GM19240 (cell line): ENCODE measurements around the gene DOCK4.
A peak's percentile ranks its signal among the peaks of the same experiment; 100 is the strongest.
"Not testable (repeated sequence)": the region's sequence is repeated elsewhere in the genome, so short reads cannot be mapped to it uniquely, and the experiment has no call there.

ENCODE experiments used
- DNase-seq: peaks from one replicate; pipeline ENCODE4 v3.0.0; 2011; ENCODE audit warnings: low spot score; ENCODE audit not compliant: insufficient read length

Gene DOCK4, protein sequence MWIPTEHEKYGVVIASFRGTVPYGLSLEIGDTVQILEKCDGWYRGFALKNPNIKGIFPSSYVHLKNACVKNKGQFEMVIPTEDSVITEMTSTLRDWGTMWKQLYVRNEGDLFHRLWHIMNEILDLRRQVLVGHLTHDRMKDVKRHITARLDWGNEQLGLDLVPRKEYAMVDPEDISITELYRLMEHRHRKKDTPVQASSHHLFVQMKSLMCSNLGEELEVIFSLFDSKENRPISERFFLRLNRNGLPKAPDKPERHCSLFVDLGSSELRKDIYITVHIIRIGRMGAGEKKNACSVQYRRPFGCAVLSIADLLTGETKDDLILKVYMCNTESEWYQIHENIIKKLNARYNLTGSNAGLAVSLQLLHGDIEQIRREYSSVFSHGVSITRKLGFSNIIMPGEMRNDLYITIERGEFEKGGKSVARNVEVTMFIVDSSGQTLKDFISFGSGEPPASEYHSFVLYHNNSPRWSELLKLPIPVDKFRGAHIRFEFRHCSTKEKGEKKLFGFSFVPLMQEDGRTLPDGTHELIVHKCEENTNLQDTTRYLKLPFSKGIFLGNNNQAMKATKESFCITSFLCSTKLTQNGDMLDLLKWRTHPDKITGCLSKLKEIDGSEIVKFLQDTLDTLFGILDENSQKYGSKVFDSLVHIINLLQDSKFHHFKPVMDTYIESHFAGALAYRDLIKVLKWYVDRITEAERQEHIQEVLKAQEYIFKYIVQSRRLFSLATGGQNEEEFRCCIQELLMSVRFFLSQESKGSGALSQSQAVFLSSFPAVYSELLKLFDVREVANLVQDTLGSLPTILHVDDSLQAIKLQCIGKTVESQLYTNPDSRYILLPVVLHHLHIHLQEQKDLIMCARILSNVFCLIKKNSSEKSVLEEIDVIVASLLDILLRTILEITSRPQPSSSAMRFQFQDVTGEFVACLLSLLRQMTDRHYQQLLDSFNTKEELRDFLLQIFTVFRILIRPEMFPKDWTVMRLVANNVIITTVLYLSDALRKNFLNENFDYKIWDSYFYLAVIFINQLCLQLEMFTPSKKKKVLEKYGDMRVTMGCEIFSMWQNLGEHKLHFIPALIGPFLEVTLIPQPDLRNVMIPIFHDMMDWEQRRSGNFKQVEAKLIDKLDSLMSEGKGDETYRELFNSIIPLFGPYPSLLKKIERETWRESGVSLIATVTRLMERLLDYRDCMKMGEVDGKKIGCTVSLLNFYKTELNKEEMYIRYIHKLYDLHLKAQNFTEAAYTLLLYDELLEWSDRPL (N-terminal part only)

DNA sequence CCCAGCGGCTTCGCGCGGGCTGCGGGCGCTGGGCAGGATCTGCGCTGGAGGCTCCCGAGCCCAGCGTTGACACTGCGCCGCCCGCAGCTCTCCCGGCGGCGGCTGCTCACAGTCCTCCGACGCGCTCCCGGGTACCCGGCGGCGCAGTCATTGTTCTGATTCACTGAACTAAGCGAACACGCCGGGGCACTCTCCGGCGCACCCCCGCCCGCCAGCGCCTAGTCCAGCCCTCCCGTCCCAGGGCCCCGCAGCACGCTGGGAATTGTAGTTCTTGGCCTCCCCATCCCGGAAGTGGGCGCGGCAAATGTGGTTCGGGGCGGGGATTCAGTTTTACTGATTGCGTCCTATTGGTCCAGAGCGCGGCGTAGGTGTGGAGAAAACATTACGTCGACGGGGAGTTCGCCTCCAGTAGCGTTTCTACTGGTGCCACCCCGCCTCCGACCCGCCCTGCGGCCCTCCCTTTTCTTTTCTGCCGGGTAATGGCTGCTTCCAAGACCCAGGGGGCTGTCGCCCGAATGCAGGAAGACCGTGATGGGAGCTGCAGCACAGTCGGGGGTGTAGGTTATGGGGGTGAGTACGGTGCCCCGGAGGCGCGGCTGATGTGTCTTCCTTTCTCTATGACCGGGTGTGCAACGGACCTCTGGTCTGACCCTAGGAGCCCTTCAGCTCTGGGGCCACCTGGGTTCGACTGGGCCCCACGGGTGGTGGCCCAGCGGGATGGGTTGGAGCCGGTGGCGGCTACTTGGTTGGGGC, at the start of gene DOCK4, which contains the start of gene ZNF277:
Gene DOCK4 (minus strand): TSS at position 162 of the 753 bp plus-strand sequence. CDS start 261 bp downstream, outside the sequence.
Gene ZNF277 (plus strand): TSS at position 458 of the 753 bp plus-strand sequence. CDS start 22 bp downstream, at position 480.
- peak; percentile 62 for DNase-seq

DNA sequence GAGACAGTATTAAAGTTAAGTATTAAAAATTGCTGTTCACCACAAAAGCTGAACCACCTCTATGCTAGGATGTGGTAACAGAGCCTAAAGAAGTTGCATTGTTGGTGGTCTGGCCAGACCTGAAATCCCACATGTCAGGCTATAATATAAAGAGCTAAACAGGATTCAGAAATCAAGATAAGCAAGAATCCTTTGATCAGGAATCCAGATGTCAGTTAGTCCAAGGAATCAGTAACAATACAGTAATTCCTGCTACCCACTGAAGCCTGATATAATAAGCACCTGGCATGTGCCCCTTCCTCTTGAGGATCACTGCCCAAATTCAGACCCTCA, 49.2 kb upstream of the DOCK4 start:
- DNase-seq, result no peak

DNA sequence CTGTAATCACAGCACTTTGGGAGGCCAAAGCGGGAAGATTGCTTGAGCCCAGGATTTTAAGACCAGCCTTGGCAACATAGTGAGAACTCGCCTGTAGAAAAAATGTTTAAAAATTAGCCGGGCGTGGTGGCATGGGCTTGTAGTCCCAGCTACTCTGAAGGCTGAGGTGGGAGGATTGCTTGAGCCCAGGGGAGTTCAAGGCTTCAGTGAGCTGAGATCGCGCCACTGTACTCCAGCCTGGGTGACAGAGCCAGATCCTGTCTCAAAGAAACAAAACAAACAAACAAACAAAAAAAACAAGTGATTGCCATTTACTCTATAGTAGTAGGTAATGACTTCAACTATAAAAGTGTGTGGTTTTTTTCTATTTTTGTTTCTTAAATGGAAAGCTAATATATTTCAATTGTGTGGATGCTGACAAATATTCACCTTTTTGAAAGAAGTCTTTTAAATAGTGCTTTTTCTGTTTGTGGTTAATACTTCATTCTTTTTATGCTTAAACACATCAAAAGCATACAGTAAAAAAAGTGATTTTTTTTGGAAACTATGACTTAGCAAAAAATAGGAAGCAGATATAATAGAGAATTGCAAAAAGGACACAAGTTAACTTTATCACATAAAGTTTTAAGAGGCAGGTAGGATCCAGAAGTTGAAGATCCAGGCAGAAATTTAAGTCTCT, 48.6 kb upstream of the DOCK4 start:
- no peak for DNase-seq

DNA sequence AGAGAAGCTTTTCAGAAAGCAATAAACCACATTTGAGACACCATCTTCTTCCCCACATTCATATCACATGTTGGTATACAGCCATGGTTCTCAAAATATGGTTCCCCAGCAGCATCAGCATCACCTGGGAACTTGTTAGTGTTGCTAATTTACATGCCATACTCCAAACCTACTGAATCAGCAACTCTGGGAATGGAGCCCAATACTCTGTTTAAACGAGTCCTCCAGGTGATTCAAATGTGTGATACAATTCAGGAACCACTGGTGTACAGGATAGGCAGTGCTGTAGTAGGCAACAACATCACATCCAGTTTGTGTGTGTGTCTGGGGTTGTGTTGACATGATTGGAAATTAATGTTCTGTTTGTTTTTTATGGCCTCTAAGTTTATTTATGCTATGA, 48.0 kb upstream of the DOCK4 start:
- no peak for DNase-seq

DNA sequence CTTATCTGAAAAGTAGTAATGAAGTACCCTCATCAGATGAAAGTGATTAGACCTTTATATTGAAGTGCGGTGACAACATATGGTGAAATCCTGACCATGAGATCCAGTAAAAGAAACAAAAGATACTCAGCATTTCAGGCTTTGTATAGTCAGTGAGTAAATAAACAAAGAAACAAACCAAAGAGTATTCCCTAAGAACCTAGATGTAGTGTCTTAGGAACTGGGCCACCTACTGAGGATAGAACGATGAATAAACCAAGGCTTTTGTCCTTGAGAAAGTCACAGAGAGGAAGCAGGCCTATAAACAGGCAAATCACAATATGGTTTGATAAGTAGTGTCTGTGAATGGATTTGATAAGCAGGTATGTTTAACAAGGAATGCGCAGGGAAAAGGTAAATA, 46.5 kb upstream of the DOCK4 start:
- no peak for DNase-seq

DNA sequence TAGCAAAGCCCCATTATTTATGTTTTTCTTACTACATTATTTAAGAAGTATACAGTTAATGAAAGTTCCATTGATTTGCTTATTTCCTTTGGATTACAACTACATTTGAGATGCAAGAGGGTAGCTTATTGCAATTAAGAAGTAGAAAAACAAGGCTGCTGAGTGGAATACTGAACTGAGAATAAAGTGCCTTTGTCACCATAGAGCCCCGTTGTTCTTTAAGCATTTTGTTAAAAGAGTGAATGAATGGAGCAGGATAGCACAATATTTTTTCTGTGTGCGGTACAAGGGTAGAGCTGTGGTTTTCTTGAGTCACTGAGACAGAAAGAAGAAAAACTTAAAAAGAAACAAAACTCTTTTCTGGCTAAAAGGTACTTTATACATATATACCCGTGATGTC, 45.9 kb upstream of the DOCK4 start:
- no peak for DNase-seq

DNA sequence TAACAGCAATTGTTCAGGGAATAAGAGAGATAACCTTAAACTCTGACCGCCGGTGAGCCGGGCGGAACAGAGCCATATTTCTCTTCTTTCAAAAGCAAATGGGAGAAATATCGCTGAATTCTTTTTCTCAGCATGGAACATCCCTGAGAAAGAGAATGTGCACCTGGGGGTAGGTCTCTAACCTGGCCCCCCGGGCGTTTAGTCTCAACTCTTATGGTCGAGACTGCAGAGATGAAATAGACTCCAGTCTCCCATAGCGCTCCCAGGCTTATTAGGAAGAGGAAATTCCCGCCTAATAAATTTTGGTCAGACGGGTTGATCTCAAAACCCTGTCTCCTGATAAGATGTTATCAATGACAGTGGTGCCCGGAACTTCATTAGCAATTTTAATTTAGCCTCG, 43.8 kb upstream of the DOCK4 start:
- DNase-seq, result not testable (repeated sequence)

DNA sequence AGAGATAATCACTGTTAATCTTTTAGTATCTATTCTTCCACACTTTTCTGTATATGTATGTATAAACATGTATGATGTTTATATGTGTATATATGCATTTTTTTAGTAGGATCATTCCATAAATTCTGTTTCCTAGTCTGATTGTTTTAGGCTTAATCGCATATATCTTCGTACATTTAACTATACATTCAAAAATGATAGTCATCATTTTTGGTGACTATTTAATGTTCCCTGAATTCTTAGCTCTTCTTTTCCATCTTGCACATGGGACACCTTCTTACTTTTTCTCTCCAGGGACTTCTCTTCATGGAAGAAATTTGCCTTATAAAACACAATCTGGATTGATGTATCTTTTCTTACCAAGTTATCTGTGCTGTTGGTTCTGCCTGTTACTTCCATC, 42.4 kb upstream of the DOCK4 start:
- no peak for DNase-seq

DNA sequence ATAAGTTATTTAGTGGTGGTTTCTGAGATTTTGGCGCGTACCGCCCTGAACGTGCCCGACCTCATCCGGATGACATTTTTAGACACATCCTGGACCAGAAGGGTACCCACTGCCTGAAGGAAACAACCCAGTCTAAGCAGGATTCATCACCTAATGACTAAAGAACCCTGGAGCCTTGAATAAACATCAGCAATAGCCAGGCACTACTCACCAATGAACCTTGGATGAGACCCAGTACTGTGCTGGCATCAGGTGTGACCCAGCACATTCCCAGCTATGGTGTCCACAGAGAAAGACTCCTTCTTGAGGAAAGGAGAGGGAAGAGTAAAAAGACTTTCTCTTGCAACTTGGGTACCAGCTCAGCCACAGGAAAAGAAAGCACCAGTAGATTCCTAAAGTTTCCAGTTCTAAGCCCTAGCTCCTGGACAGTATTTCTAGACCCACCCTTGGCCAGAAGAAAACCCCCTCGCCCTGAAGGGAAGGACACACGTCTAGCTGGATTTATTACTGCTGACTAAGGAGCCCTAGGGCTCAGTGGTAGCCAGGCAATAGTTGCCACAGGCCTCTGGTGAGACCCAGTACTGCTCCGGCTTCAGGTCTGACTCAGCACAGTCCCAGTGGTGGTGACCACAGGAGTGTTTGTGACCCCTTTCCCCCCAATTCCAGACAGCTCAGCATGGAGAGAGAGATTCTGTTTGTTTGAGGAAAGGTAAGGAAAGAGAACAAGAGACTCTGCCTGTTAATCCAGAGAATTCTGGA, 32.8 kb upstream of the DOCK4 start:
- no peak for DNase-seq

DNA sequence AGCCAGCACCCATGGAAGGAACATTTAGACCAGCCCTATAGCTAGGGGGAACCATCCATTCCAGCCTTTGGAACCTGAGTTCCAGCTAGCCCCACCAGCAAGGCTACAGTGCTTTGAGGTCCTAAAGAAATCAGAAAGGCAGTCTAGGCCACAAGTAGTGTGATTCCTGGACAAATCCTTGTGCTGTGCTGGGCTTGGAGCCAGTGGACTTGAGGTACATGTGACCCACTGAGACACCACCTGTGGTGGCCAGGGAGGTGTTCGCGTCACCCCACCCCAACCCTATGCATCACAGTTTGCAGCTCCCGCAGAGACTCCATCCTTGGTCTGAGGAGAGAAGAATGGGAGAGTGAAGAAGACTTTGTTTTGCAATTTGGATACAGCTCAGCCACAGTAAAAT, 32.1 kb upstream of the DOCK4 start:
- DNase-seq, result no peak

DNA sequence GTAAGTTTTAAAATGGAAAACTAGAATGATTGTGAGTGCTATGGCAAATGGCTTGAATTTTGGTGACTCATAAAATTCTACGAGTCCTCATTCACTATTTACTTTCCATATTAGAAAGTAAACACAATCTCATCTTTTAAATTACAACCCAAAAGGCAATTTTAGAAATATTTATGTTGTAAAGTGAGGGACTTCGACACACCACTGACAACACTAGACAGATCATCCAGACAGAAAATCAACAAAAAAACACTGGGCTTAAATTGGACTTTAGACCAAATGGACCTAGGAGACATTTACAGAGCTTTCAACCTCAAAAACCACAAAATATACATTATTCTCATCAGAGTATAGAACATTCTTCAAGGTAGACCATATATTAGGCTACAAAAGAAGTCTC, 30.4 kb upstream of the DOCK4 start:
- no peak for DNase-seq

DNA sequence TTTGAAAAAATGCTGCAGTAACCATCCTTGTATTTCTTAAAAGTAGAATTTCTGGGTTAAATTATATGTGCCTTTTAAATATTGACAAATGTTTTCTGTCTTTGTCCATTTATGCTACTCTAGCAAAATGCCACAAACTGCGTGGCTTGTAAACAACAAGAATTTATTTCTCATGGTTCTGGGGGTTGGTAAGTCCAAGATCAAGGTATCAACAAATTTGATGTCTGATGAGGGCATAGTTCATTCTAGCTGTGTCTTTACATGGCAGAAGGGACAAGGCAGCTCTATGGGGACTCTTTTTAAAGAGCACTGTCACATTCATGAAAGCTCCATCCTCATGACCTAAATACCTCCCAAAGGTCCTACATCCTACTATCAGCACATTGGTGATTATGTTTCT, 27.9 kb upstream of the DOCK4 start:
- no peak for DNase-seq

DNA sequence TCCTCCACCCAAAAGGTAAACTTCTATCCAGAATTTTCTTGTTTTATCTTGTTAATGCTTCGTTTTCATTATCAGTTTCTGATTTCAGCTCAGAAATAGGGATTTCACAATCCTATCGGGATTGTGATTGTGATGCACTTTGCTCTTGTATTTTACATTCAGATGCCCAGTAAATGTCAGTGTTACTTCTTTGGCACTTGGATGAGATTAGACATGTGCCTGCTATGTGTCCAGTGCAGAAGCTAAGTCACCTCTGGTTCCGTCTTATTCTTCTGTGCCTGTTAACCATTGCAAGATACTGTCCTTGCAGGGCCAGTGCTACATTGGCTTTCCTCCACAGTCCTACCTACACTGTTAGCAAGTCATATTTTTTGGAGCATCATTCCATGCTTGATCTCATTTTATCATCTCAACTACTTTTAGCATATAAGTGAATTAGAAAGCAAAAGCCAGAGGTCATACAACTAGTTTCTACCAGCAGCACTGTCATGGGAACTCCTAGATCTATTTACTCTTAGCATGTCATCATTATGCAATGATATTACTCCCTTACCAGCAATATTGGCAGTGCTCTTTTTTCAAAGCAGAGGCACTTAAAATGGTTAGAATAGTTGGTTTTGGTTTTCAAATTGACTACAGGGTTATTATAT, 27.0 kb upstream of the DOCK4 start:
- no peak for DNase-seq

DNA sequence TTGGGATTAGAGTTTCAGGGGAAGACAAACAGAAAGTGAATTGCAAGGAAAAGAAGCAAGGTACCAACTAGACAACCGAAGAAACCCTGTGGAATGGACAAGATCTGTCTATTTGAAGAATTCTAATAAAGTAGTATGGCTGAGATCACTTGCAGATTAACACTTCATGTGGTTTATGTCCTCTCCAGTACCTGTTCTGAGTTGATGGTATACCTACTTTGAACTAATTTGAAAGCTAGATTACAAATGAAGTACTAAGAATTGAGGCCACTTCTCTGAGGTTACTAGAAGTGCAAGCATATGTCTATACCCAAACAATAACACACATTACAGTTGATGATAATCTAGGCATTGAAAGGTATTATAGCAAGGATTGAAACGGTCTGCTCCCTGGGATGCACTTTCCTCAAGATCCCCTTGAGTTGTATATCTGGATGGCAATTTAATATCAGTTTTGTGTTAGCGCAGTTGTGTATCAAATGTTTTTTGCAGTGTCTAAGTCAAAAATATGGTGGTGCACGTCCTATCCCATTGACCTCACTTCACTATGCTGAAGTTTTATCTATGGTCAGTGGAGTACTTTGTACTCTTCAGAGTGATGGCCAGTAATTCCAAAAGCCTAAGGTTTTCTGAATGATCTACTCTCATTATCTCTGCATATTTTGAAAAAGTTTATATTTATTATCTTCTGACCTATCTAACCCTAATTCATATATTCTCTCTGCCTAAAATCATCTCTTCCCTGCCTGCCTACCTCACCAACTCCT, 26.2 kb upstream of the DOCK4 start:
- no peak for DNase-seq

DNA sequence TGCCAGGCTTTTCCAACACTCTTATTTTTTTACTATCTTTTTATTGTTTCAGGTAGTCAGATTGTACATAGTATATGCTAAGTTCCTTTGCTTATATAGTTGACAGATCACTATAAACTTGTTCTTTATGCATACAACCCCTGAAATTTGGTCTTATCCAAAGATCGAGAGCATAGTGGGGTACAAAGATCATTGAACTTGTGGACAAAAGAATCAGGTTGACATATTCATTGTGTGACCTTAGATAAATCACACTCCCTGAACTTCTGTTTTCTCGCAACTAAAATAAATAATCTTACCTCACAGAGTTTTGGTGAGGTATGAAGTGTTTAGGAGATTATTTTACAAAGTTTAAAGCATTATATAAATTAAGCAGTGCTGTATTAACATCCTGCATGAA, 22.4 kb upstream of the DOCK4 start:
- no peak for DNase-seq

DNA sequence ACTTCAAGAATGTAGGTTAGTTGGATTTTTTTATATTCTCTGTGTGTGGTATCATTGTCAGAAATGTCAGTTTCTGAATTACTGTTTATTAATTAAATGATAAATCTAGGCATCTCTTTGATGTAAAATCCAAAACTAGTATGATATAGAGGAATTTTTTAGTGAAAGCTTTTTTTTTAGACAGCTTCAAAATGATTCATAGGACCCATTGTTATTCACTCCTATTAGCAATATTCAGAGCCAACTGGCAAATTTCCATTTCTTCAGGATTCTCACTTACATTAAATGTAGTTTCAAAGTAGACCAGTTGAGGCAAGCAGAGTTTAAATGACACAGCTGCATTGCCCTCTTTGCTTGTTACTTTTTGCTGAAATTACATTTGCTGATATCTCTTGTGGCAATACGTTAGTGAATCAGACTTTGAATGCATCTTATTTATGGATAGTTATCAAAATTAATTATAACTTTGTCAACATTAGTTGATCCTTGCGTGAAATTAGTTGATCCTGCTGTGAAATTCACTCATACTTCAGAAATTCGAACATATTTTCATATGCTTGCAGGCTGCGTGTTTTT, 20.6 kb upstream of the DOCK4 start:
- no peak for DNase-seq

DNA sequence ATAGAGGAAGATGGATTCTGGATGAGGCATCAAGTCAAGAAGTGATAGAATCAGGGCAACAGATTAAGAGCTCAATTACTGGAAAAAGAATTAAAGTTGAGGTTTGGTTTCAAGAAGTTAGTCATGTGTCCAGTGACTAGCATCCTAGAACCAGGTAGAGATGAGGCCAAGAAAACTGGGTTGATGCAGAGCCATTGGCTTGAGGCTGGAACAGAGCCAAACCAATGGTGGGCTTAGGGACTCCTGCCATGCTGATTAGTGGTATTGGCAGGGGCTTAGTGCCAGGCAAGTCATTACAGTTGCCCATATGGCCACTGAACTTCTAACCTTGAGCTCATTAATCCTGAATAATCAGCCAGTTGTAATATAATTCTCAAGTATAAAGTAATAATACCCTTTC, 18.8 kb upstream of the DOCK4 start:
- DNase-seq, result no peak

DNA sequence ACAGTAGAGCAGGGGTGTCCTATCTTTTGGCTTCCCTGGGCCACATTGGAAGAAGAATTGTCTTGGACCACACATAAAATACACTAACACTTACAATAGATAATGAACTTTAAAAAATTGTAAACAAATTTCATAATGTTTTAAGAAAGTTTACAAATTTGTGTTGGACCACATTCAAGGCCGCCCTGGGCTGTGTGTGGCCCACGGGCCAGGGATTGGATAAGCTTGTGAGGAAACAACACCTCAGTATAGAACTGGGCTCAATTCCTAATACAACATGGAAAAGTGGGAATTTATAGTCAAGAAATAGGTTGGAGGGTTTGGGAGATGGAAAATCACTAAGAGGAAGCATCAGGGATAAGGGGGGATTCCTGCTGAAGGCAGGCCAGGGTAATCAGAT, 18.0 kb upstream of the DOCK4 start:
- DNase-seq, result no peak
